Loucy (cell line): ENCODE measurements around the gene RSBN1.
"Not testable (repeated sequence)": the region's sequence is repeated elsewhere in the genome, so short reads cannot be mapped to it uniquely, and the experiment has no call there.

Experiments
- H2AFZ ChIP-seq: fragments of 200-600 bp; sonication (generic); 2 replicates; pipeline ENCODE4 v1.6.0; 2016; ENCODE audit warnings: antibody characterized with exemption, mild to moderate bottlenecking, low read length, moderate library complexity
- H3F3A ChIP-seq: fragments of 200-600 bp; 2 replicates; pipeline ENCODE4 v1.6.0; 2016; ENCODE audit warnings: antibody characterized with exemption, low read depth, mild to moderate bottlenecking
- H3K27me3 ChIP-seq: fragments of 200-600 bp; sonication (generic); 2 replicates; pipeline ENCODE4 v1.6.1; 2014; ENCODE audit warnings: low read length, mild to moderate bottlenecking; ENCODE audit not compliant: insufficient read depth, poor library complexity, severe bottlenecking
- H3K36me3 ChIP-seq: fragments of 200-600 bp; sonication (generic); 2 replicates; pipeline ENCODE4 v1.6.1; 2016; ENCODE audit warnings: low read length; ENCODE audit not compliant: insufficient read depth
- H3K4me1 ChIP-seq: fragments of 200-600 bp; sonication (generic); 2 replicates; pipeline ENCODE4 v1.5.1; 2014; ENCODE audit warnings: low read length, mild to moderate bottlenecking; ENCODE audit not compliant: insufficient read depth, poor library complexity, severe bottlenecking
- H3K4me2 ChIP-seq: fragments of 200-600 bp; sonication (generic); 2 replicates; pipeline ENCODE4 v1.6.0; 2014; ENCODE audit warnings: antibody characterized with exemption, low read length, low read depth, mild to moderate bottlenecking; ENCODE audit not compliant: poor library complexity, severe bottlenecking
- H3K4me3 ChIP-seq: fragments of 200-600 bp; sonication (generic); 2 replicates; pipeline ENCODE4 v1.5.1; 2014; ENCODE audit warnings: low read length, mild to moderate bottlenecking, mixed read lengths; ENCODE audit not compliant: poor library complexity, severe bottlenecking
- H3K79me2 ChIP-seq: fragments of 200-600 bp; sonication (generic); 2 replicates; pipeline ENCODE4 v1.6.1; 2014; ENCODE audit warnings: low read length; ENCODE audit not compliant: insufficient read depth
- H3K9ac ChIP-seq: fragments of 200-600 bp; sonication (generic); 2 replicates; pipeline ENCODE4 v1.6.0; 2014; ENCODE audit warnings: mild to moderate bottlenecking, low read depth, low read length, moderate library complexity; ENCODE audit not compliant: poor library complexity, severe bottlenecking
- H3K9me2 ChIP-seq: fragments of 200-600 bp; sonication (generic); replicated peaks from 2 replicates; pipeline ENCODE4 v1.6.1; 2016; ENCODE audit warnings: low read depth, low read length, mixed read lengths
- H3K9me3 ChIP-seq: fragments of 200-600 bp; sonication (generic); 2 replicates; pipeline ENCODE4 v1.6.1; 2014; ENCODE audit warnings: mild to moderate bottlenecking, antibody characterized with exemption, low read length, low read depth; ENCODE audit not compliant: insufficient read depth
- H4K20me1 ChIP-seq: fragments of 200-600 bp; sonication (generic); 2 replicates; pipeline ENCODE4 v1.6.0; 2014; ENCODE audit warnings: antibody characterized with exemption, low read length, mild to moderate bottlenecking; ENCODE audit not compliant: insufficient read depth, poor library complexity, severe bottlenecking
- CTCF ChIP-seq: fragments of 200-600 bp; sonication (generic); conservative IDR thresholded peaks from 2 replicates; pipeline ENCODE4 v1.5.1; 2014; ENCODE audit warnings: mild to moderate bottlenecking, antibody characterized with exemption, low read length
- EZH2phosphoT487 ChIP-seq: fragments of 200-600 bp; IDR thresholded peaks from 2 replicates; pipeline ENCODE4 v1.6.1; 2018; ENCODE audit warnings: antibody characterized with exemption, mild to moderate bottlenecking, moderate library complexity, borderline replicate concordance

The RSBN1 gene

GRCh38 chr1:113732802-113733201 lies 79.5 kb downstream of the RSBN1 start:
- Histone ChIP-seq H2AFZ (no peak overlapping the region), H3K9ac (no peak overlapping the region), H3K9me2 (no peaks in the 10 kb centered on the region), H3K79me2 (no peaks in the 10 kb centered on the region), H3K27me3 (no peaks in the 10 kb centered on the region), H3K36me3 (peaks cover 36% of the 10 kb centered on the region; the same call in 1 of the 2 replicates), H3K4me2 (no peak overlapping the region), H3K9me3 (no peaks in the 10 kb centered on the region), H3F3A (no peaks in the 10 kb centered on the region), H3K4me3 (no peak overlapping the region), H3K4me1 (no peaks in the 10 kb centered on the region), H4K20me1 (no peaks in the 10 kb centered on the region)
- no peak for TF ChIP-seq EZH2phosphoT487
- no peak for TF ChIP-seq CTCF

- H3K4me1 ChIP-seq: no peaks in the 10 kb centered on the region
- H3F3A ChIP-seq: no peaks in the 10 kb centered on the region
- no peaks in the 10 kb centered on the region for H3K79me2 ChIP-seq
Measured at GRCh38 chr1:113721010-113721409, 91.3 kb downstream of the RSBN1 start.

DNA sequence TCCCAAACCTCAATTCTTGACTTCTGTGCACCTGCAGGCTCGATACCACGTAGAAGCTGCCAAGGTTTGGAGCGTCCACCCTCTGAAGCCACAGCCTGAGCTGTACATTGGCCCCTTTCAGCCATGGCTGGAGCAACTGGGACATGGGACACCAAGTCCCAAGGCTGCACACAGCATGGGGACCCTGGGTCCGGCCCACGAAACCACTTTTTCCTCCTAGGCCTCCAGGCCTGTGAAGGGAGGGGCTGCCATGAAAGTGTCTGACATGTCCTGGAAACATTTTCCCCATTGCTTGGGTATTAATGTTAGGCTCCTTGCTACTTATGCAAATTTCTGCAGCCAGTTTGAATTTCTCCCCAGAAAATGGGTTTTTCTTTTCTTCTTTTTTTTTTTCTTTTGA lies 93.7 kb downstream of the RSBN1 start:
- H3F3A ChIP-seq, H3K79me2 ChIP-seq, H4K20me1 ChIP-seq, H3K9me2 ChIP-seq, H3K4me1 ChIP-seq, H3K4me3 ChIP-seq, H2AFZ ChIP-seq, H3K4me2 ChIP-seq, H3K9ac ChIP-seq, H3K9me3 ChIP-seq, H3K27me3 ChIP-seq: not testable (repeated sequence)
- H3K36me3 ChIP-seq: peaks cover 40% of the 10 kb centered on the region

More at GRCh38 chr1:113721010-113721409, 91.3 kb downstream of the RSBN1 start:
- H3K9ac ChIP-seq: no peak overlapping the region
- TF ChIP-seq CTCF (no peak), EZH2phosphoT487 (no peak)
- no peaks in the 10 kb centered on the region for H3K27me3 ChIP-seq
- no peak overlapping the region for H2AFZ ChIP-seq
- H3K4me2 ChIP-seq: no peak overlapping the region
- no peaks in the 10 kb centered on the region for H4K20me1 ChIP-seq
- no peaks in the 10 kb centered on the region for H3K9me2 ChIP-seq
- peaks cover 52% of the 10 kb centered on the region for H3K36me3 ChIP-seq
- H3K9me3 ChIP-seq: peaks cover 5% of the 10 kb centered on the region; the same call in 1 of the 2 replicates
- H3K4me3 ChIP-seq: no peak overlapping the region

DNA sequence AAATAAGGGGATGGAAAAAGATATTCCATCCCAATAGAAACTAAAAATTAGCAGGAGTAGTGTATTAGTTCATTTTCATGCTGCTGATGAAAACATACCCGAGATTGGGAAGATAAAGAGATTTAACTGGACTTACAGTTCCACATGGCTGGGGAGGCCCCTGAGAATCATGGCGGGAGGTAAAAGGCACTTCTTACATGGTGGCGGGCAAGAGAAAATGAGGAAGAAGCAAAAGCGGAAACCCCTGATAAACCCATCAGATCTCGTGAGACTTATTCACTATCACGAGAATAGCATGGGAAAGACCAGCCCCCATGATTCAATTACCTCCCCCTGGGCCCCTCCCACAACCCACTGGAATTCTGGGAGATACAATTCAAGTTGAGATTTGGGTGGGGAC lies 94.8 kb downstream of the RSBN1 start:
- not testable (repeated sequence) for H3K4me3 ChIP-seq, H3K4me2 ChIP-seq, H3K27me3 ChIP-seq, H3K9ac ChIP-seq, H4K20me1 ChIP-seq, H3K4me1 ChIP-seq, H3K9me2 ChIP-seq, H2AFZ ChIP-seq, H3F3A ChIP-seq, H3K9me3 ChIP-seq, H3K79me2 ChIP-seq
- peaks cover 38% of the 10 kb centered on the region for H3K36me3 ChIP-seq
